IMR-90 (cell line): Measurements from ENCODE around the gene CLPTM1L. TPM values are rescaled to one million over a fixed set of nuclear protein-coding genes. Genes with fewer than 3 reads are reported as not detected.

Source experiments
- ATAC-seq: fragments of 200-7000 bp; cut with Tn5 transposase; 2 replicates; pipeline ENCODE4 v1.9.1; 2020; ENCODE audit warnings: low read depth, mild to moderate bottlenecking, moderate library complexity
- BruUV-seq: library from RNA; stranded (reverse); fragments of 400-500 nt; replicated peaks from 2 replicates; lab custom pipeline; 2021; lab: Mats Ljungman, UMichigan
- CTCF ChIA-PET: fragments of 300-600 bp; formaldehyde crosslinking; extraction: SDS; loops from one replicate; lab custom pipeline; 2021; ENCODE audit warnings: antibody characterized with exemption; lab: Yijun Ruan, JAX
- POLR2A ChIA-PET: fragments of 300-600 bp; sonication (Branson Sonifier 250); formaldehyde crosslinking; loops from one replicate; lab custom pipeline; 2022; ENCODE audit warnings: antibody characterized with exemption; ENCODE audit not compliant: unreplicated experiment; lab: Charles Lee
- DNase-seq: peaks from one replicate; pipeline ENCODE4 v3.0.0; 2013
- H2AFZ ChIP-seq: replicated peaks from 2 replicates; pipeline ENCODE3; 2013; ENCODE audit warnings: low read length, mild to moderate bottlenecking; ENCODE audit not compliant: poor library complexity
- H2AK5ac ChIP-seq: 2 replicates; pipeline ENCODE4 v1.6.1; 2013; ENCODE audit warnings: low read depth, low read length, inconsistent platforms
- H2AK9ac ChIP-seq: replicated peaks from 2 replicates; pipeline ENCODE3; 2013; ENCODE audit warnings: mild to moderate bottlenecking, low read depth, low read length, moderate library complexity; ENCODE audit not compliant: poor library complexity
- H2BK120ac ChIP-seq: 2 replicates; pipeline ENCODE4 v1.6.1; 2013; ENCODE audit warnings: low read depth, low read length, inconsistent platforms
- H2BK15ac ChIP-seq: 3 replicates; pipeline ENCODE4 v1.6.1; 2013; ENCODE audit warnings: low read depth, low read length, inconsistent platforms
- H2BK20ac ChIP-seq: 2 replicates; pipeline ENCODE4 v1.6.1; 2013; ENCODE audit warnings: low read depth, mild to moderate bottlenecking, inconsistent platforms, low read length, moderate library complexity
- H2BK5ac ChIP-seq: 2 replicates; pipeline ENCODE4 v1.6.1; 2013; ENCODE audit warnings: mild to moderate bottlenecking, low read depth, low read length, inconsistent platforms; ENCODE audit not compliant: poor library complexity, severe bottlenecking
- H3K14ac ChIP-seq: replicated peaks from 2 replicates; pipeline ENCODE4 v1.6.1; 2013; ENCODE audit warnings: low read depth, low read length, inconsistent platforms
- H3K18ac ChIP-seq: 2 replicates; pipeline ENCODE4 v1.6.1; 2013; ENCODE audit warnings: low read depth, low read length, control low read depth
- H3K23ac ChIP-seq: 2 replicates; pipeline ENCODE4 v1.6.1; 2013; ENCODE audit warnings: low read depth, low read length, inconsistent platforms
- H3K27ac ChIP-seq: 2 replicates; pipeline ENCODE4 v1.5.1; 2013; ENCODE audit warnings: mild to moderate bottlenecking, control low read depth, low read length; ENCODE audit not compliant: insufficient read depth
- H3K27me3 ChIP-seq: 2 replicates; pipeline ENCODE4 v1.6.1; 2013; ENCODE audit warnings: low read length; ENCODE audit not compliant: control insufficient read depth, insufficient read depth
- H3K36me3 ChIP-seq: 2 replicates; pipeline ENCODE4 v1.6.1; 2013; ENCODE audit warnings: low read length, mixed read lengths; ENCODE audit not compliant: control insufficient read depth, insufficient read depth
- H3K4ac ChIP-seq: 2 replicates; pipeline ENCODE4 v1.6.1; 2013; ENCODE audit warnings: low read depth, low read length, inconsistent platforms
- H3K4me1 ChIP-seq: 2 replicates; pipeline ENCODE4 v1.6.1; 2013; ENCODE audit warnings: low read length, mixed read lengths; ENCODE audit not compliant: control insufficient read depth, insufficient read depth
- H3K4me2 ChIP-seq: 2 replicates; pipeline ENCODE4 v1.6.1; 2013; ENCODE audit warnings: low read depth, mild to moderate bottlenecking, control low read depth, low read length, moderate library complexity
- H3K4me3 ChIP-seq: 2 replicates; pipeline ENCODE4 v1.5.1; 2013; ENCODE audit warnings: low read depth, mild to moderate bottlenecking, control low read depth, low read length, moderate library complexity; ENCODE audit not compliant: insufficient read depth
- H3K56ac ChIP-seq: 2 replicates; pipeline ENCODE4 v1.6.1; 2013; ENCODE audit warnings: low read length, inconsistent platforms; ENCODE audit not compliant: insufficient read depth; ENCODE audit errors: extremely low read depth
- H3K79me1 ChIP-seq, 2 experiments: 2 replicates each; pipeline ENCODE4 v1.6.1; 2013; ENCODE audit warnings: low read length in 2 of 2, inconsistent platforms in 1 of 2, low read depth in 1 of 2
- H3K9ac ChIP-seq: 2 replicates; pipeline ENCODE4 v1.6.1; 2013; ENCODE audit warnings: low read depth, low read length, control low read depth
- H3K9me1 ChIP-seq: 2 replicates; pipeline ENCODE4 v1.6.1; 2013; ENCODE audit warnings: low read length, inconsistent platforms; ENCODE audit not compliant: insufficient read depth
- H3K9me3 ChIP-seq: 2 replicates; pipeline ENCODE4 v1.6.1; 2013; ENCODE audit warnings: low read length; ENCODE audit not compliant: control insufficient read depth, insufficient read depth
- H4K20me1 ChIP-seq: 2 replicates; pipeline ENCODE4 v1.6.1; 2013; ENCODE audit warnings: low read length, inconsistent platforms; ENCODE audit not compliant: insufficient read depth
- H4K5ac ChIP-seq: 2 replicates; pipeline ENCODE4 v1.6.1; 2013; ENCODE audit warnings: mild to moderate bottlenecking, low read depth, low read length, control low read depth
- H4K8ac ChIP-seq, 2 experiments: 2 replicates each; pipeline ENCODE4 v1.6.1; 2013; ENCODE audit warnings: low read depth in 2 of 2, low read length in 2 of 2, control low read depth in 1 of 2, inconsistent platforms in 1 of 2
- H4K91ac ChIP-seq: 2 replicates; pipeline ENCODE4 v1.6.1; 2013; ENCODE audit warnings: low read depth, low read length, inconsistent platforms; ENCODE audit not compliant: insufficient read depth
- CEBPB ChIP-seq: IDR thresholded peaks from 2 replicates; pipeline ENCODE4 v1.6.1; 2012; ENCODE audit warnings: low read depth, low read length, improper control_type of control experiment
- CTCF ChIP-seq: conservative IDR thresholded peaks from 2 replicates; pipeline ENCODE4 v1.5.1; 2012; ENCODE audit warnings: mild to moderate bottlenecking, low read depth, low read length, improper control_type of control experiment
- NFE2L2 ChIP-seq: fragments of 150-350 bp; IDR thresholded peaks from 2 replicates; pipeline ENCODE4 v1.6.1; 2016; ENCODE audit warnings: low read depth, mild to moderate bottlenecking, low read length
- POLR2A ChIP-seq: IDR thresholded peaks from 2 replicates; pipeline ENCODE4 v1.6.1; 2012; ENCODE audit warnings: mild to moderate bottlenecking, low read depth, low read length
- USF2 ChIP-seq: fragments of 150-350 bp; IDR thresholded peaks from 2 replicates; pipeline ENCODE4 v1.6.1; 2017; ENCODE audit warnings: mild to moderate bottlenecking, antibody characterized with exemption, low read length, low read depth
- WGBS, 2 experiments: methylation state at CpG; one replicate each; pipeline versions ENCODE4 v1.1.5 to v1.1.7; 2013; ENCODE audit warnings: missing lambda C conversion rate in 2 of 2; ENCODE audit not compliant: insufficient read length in 1 of 2; ENCODE audit errors: extremely low coverage in 2 of 2; 5-methylcytosine and 5-hydroxymethylcytosine counted together
- dilution Hi-C: fragments of 300-500 bp; cut with HindIII; formaldehyde crosslinking; loops from one replicate; pipeline ENCODE4 v1.14.3; 2018; ENCODE audit warnings: low sequenced_read_pairs; ENCODE audit not compliant: unreplicated experiment
- in situ Hi-C: fragments of 300-500 bp; cut with MboI; formaldehyde crosslinking; loops from 3 replicates; pipeline ENCODE4 v1.14.3; 2019; ENCODE audit warnings: low sequenced_read_pairs, inconsistent platforms, mixed read lengths
- intact Hi-C: fragments of 100-400 bp; cut with micrococcal nuclease; formaldehyde crosslinking; loops from 2 replicates; pipeline ENCODE4 v1.10.0; 2022
- polyA plus RNA-seq, 3 experiments: library from polyadenylated mRNA; depleted of rRNA; stranded (reverse); fragments of >200 nt; gene quantifications; 2 replicates each; pipeline ENCODE4 v1.2.3, GENCODE V29; 2012; ENCODE audit warnings: low replicate concordance in 1 of 3
- total RNA-seq: library from RNA; depleted of rRNA; stranded (reverse); fragments of >200 nt; gene quantifications from 2 replicates; pipeline ENCODE4 v1.2.3, GENCODE V29; 2012

The CLPTM1L gene
- total and polyA plus RNA-seq, 2 of the 4 experiments (the other 2 are of a cell fraction): 114 to 137 TPM

GRCh38 chr5:1274471-1274870 lies 70.4 kb downstream of the CLPTM1L start:
- Histone ChIP-seq H3K56ac (no peak overlapping the region), H2BK120ac (no peak overlapping the region), H2AK5ac (no peak overlapping the region), H3K23ac (no peak overlapping the region), H2AK9ac (no peak overlapping the region), H2BK20ac (no peak overlapping the region), H4K20me1 (no peaks in the 10 kb centered on the region), H3K4me1 (no peaks in the 10 kb centered on the region), H4K5ac (no peak overlapping the region), H3K4me3 (no peak overlapping the region), H3K14ac (no peak overlapping the region), H3K36me3 (no peaks in the 10 kb centered on the region), H3K4ac (no peak overlapping the region), H4K91ac (no peak overlapping the region), H3K4me2 (no peak overlapping the region), H3K27ac (no peak overlapping the region), H2AFZ (no peak overlapping the region), H3K79me1 (no peaks in the 10 kb centered on the region), H2BK15ac (no peak overlapping the region), H3K18ac (no peak overlapping the region), H3K9ac (no peak overlapping the region), H3K27me3 (no peaks in the 10 kb centered on the region), H3K9me1 (no peaks in the 10 kb centered on the region), H3K9me3 (peaks cover 33% of the 10 kb centered on the region), H2BK5ac (no peak overlapping the region), H4K8ac (no peak overlapping the region)
- no peak for DNase-seq
- in situ Hi-C loops: no loop called here
- ATAC-seq: no peak
- TF ChIP-seq CEBPB: no peak
- no peak for TF ChIP-seq POLR2A
- no peak for TF ChIP-seq NFE2L2
- no peak for TF ChIP-seq USF2
- no peak for TF ChIP-seq CTCF
- dilution Hi-C loops: no loop called here
- 82% methylated on average over 7 of the region's 16 CpGs; no CpG with 5 or more reads in 1 of the 2 experiments for WGBS, 2 experiments
- no TSS peak for BruUV-seq
- intact Hi-C loops: no loop called here
- ChIA-PET CTCF (no interaction called here), POLR2A (no interaction called here)
